Calu3 (cell line): ENCODE results near the gene LRP2. TPM values are rescaled to one million over a fixed set of nuclear protein-coding genes. Genes with fewer than 3 reads are reported as not detected.

Source experiments
- BruUV-seq: library from RNA; stranded (reverse); fragments of 400-500 nt; replicated peaks from 2 replicates; lab custom pipeline; 2021; lab: Mats Ljungman, UMichigan
- CTCF ChIA-PET: fragments of 300-600 bp; sonication (Branson Sonifier 250); formaldehyde crosslinking; loops from one replicate; lab custom pipeline; 2022; ENCODE audit warnings: antibody characterized with exemption; lab: Charles Lee
- DNase-seq: peaks from one replicate; pipeline ENCODE4 v3.0.0; 2022
- H3K27ac Mint-ChIP-seq: one replicate; pipeline ENCODE4 v1.8.0; 2022; ENCODE audit warnings: mixed read lengths; ENCODE audit not compliant: unreplicated experiment
- H3K27me3 Mint-ChIP-seq: one replicate; pipeline ENCODE4 v1.8.0; 2022; ENCODE audit warnings: mixed read lengths; ENCODE audit not compliant: unreplicated experiment
- H3K36me3 Mint-ChIP-seq: one replicate; pipeline ENCODE4 v1.8.0; 2022; ENCODE audit warnings: mild to moderate bottlenecking, moderate library complexity, mixed read lengths; ENCODE audit not compliant: insufficient read depth, unreplicated experiment
- H3K4me1 Mint-ChIP-seq: one replicate; pipeline ENCODE4 v1.8.0; 2022; ENCODE audit warnings: mild to moderate bottlenecking, low read depth, mixed read lengths; ENCODE audit not compliant: unreplicated experiment
- H3K4me3 Mint-ChIP-seq: one replicate; pipeline ENCODE4 v1.8.0; 2022; ENCODE audit warnings: mild to moderate bottlenecking, low read depth, moderate library complexity, mixed read lengths; ENCODE audit not compliant: unreplicated experiment
- H3K9me3 Mint-ChIP-seq: one replicate; pipeline ENCODE4 v1.8.0; 2022; ENCODE audit warnings: low read depth, mixed read lengths; ENCODE audit not compliant: unreplicated experiment
- CTCF ChIP-seq: fragments of 200-600 bp; IDR thresholded peaks from one replicate; pipeline ENCODE4 v1.8.0; 2022; ENCODE audit warnings: antibody characterized with exemption; ENCODE audit not compliant: unreplicated experiment
- intact Hi-C: fragments of 100-400 bp; cut with micrococcal nuclease; formaldehyde crosslinking; loops from one replicate; pipeline ENCODE4 v1.10.0; 2022; ENCODE audit not compliant: unreplicated experiment
- total RNA-seq: library from RNA; stranded (reverse); gene quantifications from 2 replicates; pipeline ENCODE4 v1.2.3, GENCODE V29; 2022

The LRP2 gene
- total RNA-seq, 1 experiment from 2014 or later, result 0.66 TPM

DNA sequence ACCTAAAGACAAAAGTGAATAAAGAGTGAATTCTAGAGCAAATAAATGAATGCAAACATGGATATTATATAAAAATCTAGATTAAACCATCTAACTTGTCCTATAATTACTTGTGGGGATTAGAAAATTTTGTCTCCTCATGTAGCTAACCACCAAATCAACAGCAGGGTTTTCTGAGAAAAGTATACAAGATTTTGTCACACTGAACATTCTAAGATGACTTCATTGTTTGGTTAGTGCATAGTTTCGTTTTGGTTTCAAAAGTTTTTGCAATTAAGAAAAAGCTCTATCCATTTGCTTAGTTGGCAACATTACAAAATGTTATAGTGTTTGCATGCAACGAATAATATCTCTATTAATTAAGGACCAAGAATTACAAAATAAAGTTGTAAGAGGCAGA lies 125.0 kb downstream of the LRP2 start:
- H3K4me1 Mint-ChIP-seq, result no peaks in the 10 kb centered on the region
- no peak overlapping the region for H3K4me3 Mint-ChIP-seq
- H3K9me3 Mint-ChIP-seq, result no peaks in the 10 kb centered on the region
- no peak for TF ChIP-seq CTCF
- H3K27ac Mint-ChIP-seq, result no peak overlapping the region
- CTCF ChIA-PET, result no interaction called here
- intact Hi-C loops, result no loop called here
- no TSS peak for BruUV-seq
- H3K36me3 Mint-ChIP-seq, result no peaks in the 10 kb centered on the region
- no peak for DNase-seq
- H3K27me3 Mint-ChIP-seq, result peaks cover 44% of the 10 kb centered on the region

DNA sequence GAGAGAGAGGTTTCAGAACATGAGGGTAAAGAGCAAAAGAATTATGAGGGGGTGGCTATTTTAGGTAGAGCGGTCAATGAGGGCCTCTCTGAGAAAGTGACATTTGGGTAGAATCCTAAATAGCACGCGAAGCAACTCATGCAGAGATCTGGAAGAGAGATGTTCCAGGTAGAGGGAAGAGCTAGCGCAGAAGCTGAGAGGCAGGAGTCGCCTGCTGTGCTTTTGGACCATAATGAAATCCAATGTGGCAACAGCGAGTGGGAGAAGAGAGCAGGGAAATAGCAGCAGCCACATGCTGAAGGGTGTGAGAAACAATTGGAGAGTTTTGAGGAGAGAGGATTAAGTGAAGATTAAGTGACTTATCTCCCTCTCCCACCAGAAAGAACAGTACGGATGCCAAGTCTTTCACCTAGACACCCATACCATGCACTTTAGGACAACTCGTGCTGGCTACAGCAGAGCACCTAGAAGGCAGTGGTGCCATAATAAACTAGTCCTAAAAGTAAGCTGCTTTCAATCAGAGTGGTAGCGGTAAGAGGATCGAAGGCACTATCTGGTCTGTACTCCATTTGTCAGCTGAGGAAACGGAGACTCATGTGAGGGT lies 129.7 kb downstream of the LRP2 start:
- no peak for DNase-seq
- no peaks in the 10 kb centered on the region for H3K9me3 Mint-ChIP-seq
- no peaks in the 10 kb centered on the region for H3K36me3 Mint-ChIP-seq
- CTCF ChIA-PET, result no interaction called here
- H3K27me3 Mint-ChIP-seq, result peaks cover 18% of the 10 kb centered on the region
- TF ChIP-seq CTCF, result no peak
- intact Hi-C loops, result no loop called here
- no peaks in the 10 kb centered on the region for H3K4me1 Mint-ChIP-seq
- no TSS peak for BruUV-seq
- no peak overlapping the region for H3K27ac Mint-ChIP-seq
- no peak overlapping the region for H3K4me3 Mint-ChIP-seq

- H3K4me3 Mint-ChIP-seq, result no peak overlapping the region
- H3K27me3 Mint-ChIP-seq, result peaks cover 18% of the 10 kb centered on the region
- no peaks in the 10 kb centered on the region for H3K36me3 Mint-ChIP-seq
Measured at GRCh38 chr2:169230204-169230603, 132.1 kb downstream of the LRP2 start.

GRCh38 chr2:169229590-169229989 lies 132.7 kb downstream of the LRP2 start:
- Mint-ChIP-seq H3K27me3 (peaks cover 18% of the 10 kb centered on the region), H3K4me3 (no peak overlapping the region), H3K9me3 (no peaks in the 10 kb centered on the region), H3K27ac (no peak overlapping the region), H3K4me1 (no peaks in the 10 kb centered on the region), H3K36me3 (no peaks in the 10 kb centered on the region)
- TF ChIP-seq CTCF, result no peak
- DNase-seq, result no peak
- no TSS peak for BruUV-seq
- CTCF ChIA-PET, result no interaction called here
- intact Hi-C loops, result no loop called here

More at GRCh38 chr2:169230204-169230603, 132.1 kb downstream of the LRP2 start:
- no peak for DNase-seq
- intact Hi-C loops, result no loop called here
- H3K9me3 Mint-ChIP-seq, result no peaks in the 10 kb centered on the region
- H3K4me1 Mint-ChIP-seq, result no peaks in the 10 kb centered on the region
- CTCF ChIA-PET, result no interaction called here
- no TSS peak for BruUV-seq
- no peak overlapping the region for H3K27ac Mint-ChIP-seq
- no peak for TF ChIP-seq CTCF
